ENCODE data around the gene HOMER2. TPM values are rescaled to one million over a fixed set of nuclear protein-coding genes. Genes with fewer than 3 reads are reported as not detected.

Gene HOMER2
- total RNA-seq, 1 donor, result 11.6 TPM

DNA sequence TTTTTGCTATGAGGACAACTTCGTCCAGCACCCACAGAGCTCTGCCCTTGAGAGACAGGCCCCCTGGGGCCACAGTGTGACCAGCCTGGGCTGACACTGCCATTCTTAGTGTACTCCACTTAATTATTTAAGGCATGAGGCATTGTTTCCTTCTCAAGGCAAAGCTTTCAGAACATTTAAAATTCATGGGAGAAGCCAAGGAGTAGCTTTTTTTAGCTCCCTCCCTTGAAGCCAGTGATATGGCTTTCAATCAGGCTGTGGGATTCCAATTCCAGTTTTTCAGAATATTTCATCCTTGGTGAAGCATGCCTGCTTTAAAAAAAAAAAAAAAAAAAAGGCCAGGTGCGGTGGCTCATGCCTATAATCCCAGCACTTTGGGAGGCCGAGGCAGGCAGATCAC is 21.3 kb downstream of the HOMER2 start:
- no peak overlapping the region for H3K27ac ChIP-seq (ENCODE audit: low read depth, low read length)
- H4K20me1 ChIP-seq (ENCODE audit: insufficient read depth, low read length), result no peaks in the 10 kb centered on the region
- no peaks in the 10 kb centered on the region for H3K9me3 ChIP-seq (ENCODE audit: low read depth, low read length)
- no peak overlapping the region for H3K4me2 ChIP-seq (ENCODE audit: insufficient read depth, low read length)
- no peaks in the 10 kb centered on the region for H3K4me1 ChIP-seq (ENCODE audit: insufficient read depth, low read length)
- H2AFZ ChIP-seq (ENCODE audit: low read length), result no peak overlapping the region
- no peaks in the 10 kb centered on the region for H3K79me2 ChIP-seq (ENCODE audit: insufficient read depth, low read length)
- TF ChIP-seq, protein P1, sequence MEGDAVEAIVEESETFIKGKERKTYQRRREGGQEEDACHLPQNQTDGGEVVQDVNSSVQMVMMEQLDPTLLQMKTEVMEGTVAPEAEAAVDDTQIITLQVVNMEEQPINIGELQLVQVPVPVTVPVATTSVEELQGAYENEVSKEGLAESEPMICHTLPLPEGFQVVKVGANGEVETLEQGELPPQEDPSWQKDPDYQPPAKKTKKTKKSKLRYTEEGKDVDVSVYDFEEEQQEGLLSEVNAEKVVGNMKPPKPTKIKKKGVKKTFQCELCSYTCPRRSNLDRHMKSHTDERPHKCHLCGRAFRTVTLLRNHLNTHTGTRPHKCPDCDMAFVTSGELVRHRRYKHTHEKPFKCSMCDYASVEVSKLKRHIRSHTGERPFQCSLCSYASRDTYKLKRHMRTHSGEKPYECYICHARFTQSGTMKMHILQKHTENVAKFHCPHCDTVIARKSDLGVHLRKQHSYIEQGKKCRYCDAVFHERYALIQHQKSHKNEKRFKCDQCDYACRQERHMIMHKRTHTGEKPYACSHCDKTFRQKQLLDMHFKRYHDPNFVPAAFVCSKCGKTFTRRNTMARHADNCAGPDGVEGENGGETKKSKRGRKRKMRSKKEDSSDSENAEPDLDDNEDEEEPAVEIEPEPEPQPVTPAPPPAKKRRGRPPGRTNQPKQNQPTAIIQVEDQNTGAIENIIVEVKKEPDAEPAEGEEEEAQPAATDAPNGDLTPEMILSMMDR (IDR thresholded peaks at IDR 0.05; ENCODE audit: extremely low read depth, low read depth, low read length), result no peak
- H3K4me3 ChIP-seq (ENCODE audit: insufficient read depth, low read length), result no peak overlapping the region
- H3K27me3 ChIP-seq (ENCODE audit: insufficient read depth, low read length), result no peaks in the 10 kb centered on the region
- no peaks in the 10 kb centered on the region for H3K36me3 ChIP-seq (ENCODE audit: insufficient read depth, low read length)
- DNase-seq (ENCODE audit: insufficient read length, low spot score, missing footprints), result no peak

DNA sequence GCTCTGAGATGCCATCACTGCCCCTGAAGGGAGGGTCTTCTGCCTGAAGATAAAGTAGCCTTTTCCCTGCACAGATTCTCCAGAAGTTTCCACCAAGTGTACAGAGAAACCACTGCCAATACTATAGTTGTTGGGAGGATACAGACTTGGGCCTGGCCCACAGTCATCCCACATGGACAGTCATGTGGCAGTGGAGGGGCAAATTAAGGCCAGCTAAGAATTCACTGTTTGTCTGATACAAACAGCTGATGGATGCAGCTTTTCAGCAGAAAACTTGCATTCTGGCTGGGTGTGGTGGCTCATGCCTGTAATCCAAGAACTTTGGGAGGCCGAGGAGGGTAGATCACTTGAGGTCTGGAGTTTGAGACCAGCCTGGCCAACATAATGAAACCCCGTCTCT is 22.1 kb downstream of the HOMER2 start:
- DNase-seq (ENCODE audit: insufficient read length, low spot score, missing footprints), result no peak
- Histone ChIP-seq H3K4me3 (ENCODE audit: insufficient read depth, low read length) (no peak overlapping the region), H3K79me2 (ENCODE audit: insufficient read depth, low read length) (no peaks in the 10 kb centered on the region)

DNA sequence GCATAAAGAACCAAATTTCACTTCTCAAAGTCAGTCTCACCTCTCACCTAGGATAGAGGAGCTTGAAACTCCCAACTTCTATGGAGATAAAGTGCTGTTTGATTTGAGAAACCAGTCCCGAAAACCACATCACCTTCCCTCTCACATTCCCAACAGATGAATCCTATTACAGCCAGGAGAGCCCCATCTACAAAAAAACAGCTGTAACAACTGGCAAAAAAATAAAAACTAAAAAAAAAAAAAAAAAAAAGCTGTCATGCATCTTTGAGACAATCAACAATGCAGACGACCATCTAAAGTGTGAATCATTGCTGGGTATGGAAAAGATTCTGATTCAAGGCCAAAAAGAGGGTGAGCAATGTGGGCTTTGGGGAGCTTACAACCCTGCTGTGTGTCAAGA is 23.8 kb downstream of the HOMER2 start:
- H3K9me3 ChIP-seq (ENCODE audit: low read depth, low read length), result no peaks in the 10 kb centered on the region
- H3K4me2 ChIP-seq (ENCODE audit: insufficient read depth, low read length), result no peak overlapping the region
- no peaks in the 10 kb centered on the region for H4K20me1 ChIP-seq (ENCODE audit: insufficient read depth, low read length)
- TF ChIP-seq, protein P1 (IDR thresholded peaks at IDR 0.05; ENCODE audit: extremely low read depth, low read depth, low read length), result no peak
- H2AFZ ChIP-seq (ENCODE audit: low read length), result no peak overlapping the region
- no peaks in the 10 kb centered on the region for H3K27me3 ChIP-seq (ENCODE audit: insufficient read depth, low read length)
- H3K79me2 ChIP-seq (ENCODE audit: insufficient read depth, low read length), result no peaks in the 10 kb centered on the region
- DNase-seq (ENCODE audit: insufficient read length, low spot score, missing footprints), result no peak
- no peak overlapping the region for H3K27ac ChIP-seq (ENCODE audit: low read depth, low read length)
- no peaks in the 10 kb centered on the region for H3K4me1 ChIP-seq (ENCODE audit: insufficient read depth, low read length)
- no peak overlapping the region for H3K4me3 ChIP-seq (ENCODE audit: insufficient read depth, low read length)
- H3K36me3 ChIP-seq (ENCODE audit: insufficient read depth, low read length), result no peaks in the 10 kb centered on the region

More for the DNA sequence above, 22.1 kb downstream of the HOMER2 start:
- Histone ChIP-seq H3K4me2 (ENCODE audit: insufficient read depth, low read length) (no peak overlapping the region), H3K9me3 (ENCODE audit: low read depth, low read length) (no peaks in the 10 kb centered on the region), H2AFZ (ENCODE audit: low read length) (no peak overlapping the region), H3K4me1 (ENCODE audit: insufficient read depth, low read length) (no peaks in the 10 kb centered on the region), H3K36me3 (ENCODE audit: insufficient read depth, low read length) (no peaks in the 10 kb centered on the region), H3K27me3 (ENCODE audit: insufficient read depth, low read length) (no peaks in the 10 kb centered on the region), H3K27ac (ENCODE audit: low read depth, low read length) (no peak overlapping the region), H4K20me1 (ENCODE audit: insufficient read depth, low read length) (no peaks in the 10 kb centered on the region)
- TF ChIP-seq, protein P1 (IDR thresholded peaks at IDR 0.05; ENCODE audit: extremely low read depth, low read depth, low read length), result no peak

DNA sequence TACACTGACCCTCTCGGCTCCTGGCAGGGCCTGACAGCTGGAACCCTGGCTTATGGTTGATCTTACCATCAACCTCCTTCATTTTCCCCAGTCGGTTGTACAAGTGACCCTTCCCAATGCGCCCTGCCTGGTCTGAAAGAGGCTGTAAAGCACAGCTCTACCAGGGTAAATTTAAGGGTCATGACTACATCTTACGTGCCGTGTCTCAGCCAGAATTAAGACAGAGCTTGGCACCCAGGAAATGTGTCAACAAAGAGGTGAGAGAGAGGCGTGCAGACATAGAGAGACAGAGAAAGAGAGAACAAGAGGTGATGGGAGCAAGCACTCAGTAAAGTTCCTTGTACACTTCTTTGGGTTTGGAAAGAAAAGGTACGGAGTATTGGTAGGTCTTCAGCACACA is 28.8 kb downstream of the HOMER2 start:
- TF ChIP-seq, protein P1 (IDR thresholded peaks at IDR 0.05; ENCODE audit: extremely low read depth, low read depth, low read length), result no peak
- no peaks in the 10 kb centered on the region for H3K4me1 ChIP-seq (ENCODE audit: insufficient read depth, low read length)
- H3K4me3 ChIP-seq (ENCODE audit: insufficient read depth, low read length), result no peak overlapping the region
- no peak overlapping the region for H3K27ac ChIP-seq (ENCODE audit: low read depth, low read length)
- no peaks in the 10 kb centered on the region for H4K20me1 ChIP-seq (ENCODE audit: insufficient read depth, low read length)
- DNase-seq (ENCODE audit: insufficient read length, low spot score, missing footprints), result no peak
- H2AFZ ChIP-seq (ENCODE audit: low read length), result no peak overlapping the region
- H3K27me3 ChIP-seq (ENCODE audit: insufficient read depth, low read length), result no peaks in the 10 kb centered on the region
- no peak overlapping the region for H3K4me2 ChIP-seq (ENCODE audit: insufficient read depth, low read length)
- no peaks in the 10 kb centered on the region for H3K79me2 ChIP-seq (ENCODE audit: insufficient read depth, low read length)
- no peaks in the 10 kb centered on the region for H3K9me3 ChIP-seq (ENCODE audit: low read depth, low read length)
- no peaks in the 10 kb centered on the region for H3K36me3 ChIP-seq (ENCODE audit: insufficient read depth, low read length)

All from osteoblast (primary cell).